Keratinocyte (primary cell): ENCODE data around the gene SUPT6H.

ENCODE experiments used
- CTCF ChIP-seq, 3 experiments: IDR thresholded peaks in 1 of 3; conservative IDR thresholded peaks in 1 of 3; optimal IDR thresholded peaks in 1 of 3; 2 replicates in 2 of 3; 3 replicates in 1 of 3; pipeline versions ENCODE3 to v1.5.1; 2011; ENCODE audit warnings: low read length in 3 of 3, mild to moderate bottlenecking in 3 of 3, moderate library complexity in 2 of 3, control low read depth in 1 of 3, inconsistent platforms in 1 of 3; ENCODE audit not compliant: insufficient read depth in 2 of 3; ENCODE audit errors: extremely low read depth in 1 of 3
- EZH2 ChIP-seq: IDR thresholded peaks from one replicate; pipeline ENCODE4 v1.6.1; 2012; ENCODE audit warnings: inconsistent platforms, mild to moderate bottlenecking, low read length, moderate library complexity

GRCh38 chr17:28669918-28670317 lies 7.9 kb downstream of the SUPT6H start:
- TF ChIP-seq CTCF (optimal IDR thresholded peaks at IDR 0.05 in 1 of 3, IDR thresholded peaks at IDR 0.05 in 1 of 3, conservative IDR thresholded peaks at IDR 0.05 in 1 of 3; ENCODE audit: extremely low read depth in 1 of 3, insufficient read depth in 2 of 3, low read length in 3 of 3) (no peak), EZH2 (no peak)
